ENCODE measurements around the gene SERINC2.

The SERINC2 gene

DNA sequence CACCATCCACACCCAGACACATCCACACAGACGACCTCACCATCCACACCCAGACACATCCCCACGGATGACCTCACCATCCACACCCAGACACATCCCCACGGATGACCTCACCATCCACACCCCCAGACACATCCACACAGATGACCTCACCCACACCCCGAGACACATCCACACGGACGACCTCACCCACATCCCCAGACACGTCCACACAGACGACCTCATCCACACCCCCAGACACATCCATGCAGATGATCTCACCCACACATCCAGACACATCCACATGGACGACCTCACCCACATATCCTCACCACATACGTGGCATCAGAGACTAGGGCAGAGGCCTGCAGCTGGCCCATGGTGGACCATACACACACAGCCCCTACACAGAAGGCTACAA, 25.4 kb upstream of the SERINC2 start:
- Histone ChIP-seq H3K27me3 (ENCODE audit: insufficient read depth, low read length) (no peaks in the 10 kb centered on the region), H3K36me3 (ENCODE audit: insufficient read depth, low read depth, low read length) (no peaks in the 10 kb centered on the region), H3K9me3 (ENCODE audit: insufficient read depth, low read depth, low read length) (no peaks in the 10 kb centered on the region), H3K9ac (ENCODE audit: low read depth, low read length) (no peak overlapping the region), H3K4me3 (ENCODE audit: low read length) (no peak overlapping the region), H3K27ac (ENCODE audit: low read length) (no peak overlapping the region), H3K4me1 (ENCODE audit: insufficient read depth, low read length) (peaks cover 4% of the 10 kb centered on the region; the same call in 1 of the 2 replicates)

DNA sequence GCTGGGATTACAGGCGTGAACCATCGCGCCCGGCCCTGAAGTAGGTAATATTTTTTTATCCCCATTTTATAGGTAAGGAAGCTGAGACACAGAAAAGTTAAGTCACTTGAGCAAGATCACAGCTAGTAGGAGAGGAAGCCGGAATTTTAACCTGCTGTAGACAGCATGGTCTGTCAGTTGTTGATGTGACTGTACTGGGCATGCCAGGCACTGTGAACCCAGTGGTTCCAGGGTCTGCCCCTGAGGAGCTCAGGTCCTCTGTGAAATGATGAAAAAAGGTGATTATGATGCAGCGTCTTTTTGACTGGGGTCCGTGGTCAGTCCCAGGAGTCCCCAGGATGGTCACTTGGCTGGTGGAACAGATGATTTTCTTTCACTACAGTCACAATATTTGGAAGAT, 23.4 kb upstream of the SERINC2 start:
- Histone ChIP-seq H3K4me3 (ENCODE audit: low read length) (no peak overlapping the region), H3K9me3 (ENCODE audit: insufficient read depth, low read depth, low read length) (no peaks in the 10 kb centered on the region), H3K9ac (ENCODE audit: low read depth, low read length) (no peak overlapping the region), H3K27ac (ENCODE audit: low read length) (no peak overlapping the region), H3K36me3 (ENCODE audit: insufficient read depth, low read depth, low read length) (no peaks in the 10 kb centered on the region), H3K4me1 (ENCODE audit: insufficient read depth, low read length) (peaks cover 4% of the 10 kb centered on the region; the same call in 1 of the 2 replicates), H3K27me3 (ENCODE audit: insufficient read depth, low read length) (no peaks in the 10 kb centered on the region; the same call in 1 of the 2 replicates)

DNA sequence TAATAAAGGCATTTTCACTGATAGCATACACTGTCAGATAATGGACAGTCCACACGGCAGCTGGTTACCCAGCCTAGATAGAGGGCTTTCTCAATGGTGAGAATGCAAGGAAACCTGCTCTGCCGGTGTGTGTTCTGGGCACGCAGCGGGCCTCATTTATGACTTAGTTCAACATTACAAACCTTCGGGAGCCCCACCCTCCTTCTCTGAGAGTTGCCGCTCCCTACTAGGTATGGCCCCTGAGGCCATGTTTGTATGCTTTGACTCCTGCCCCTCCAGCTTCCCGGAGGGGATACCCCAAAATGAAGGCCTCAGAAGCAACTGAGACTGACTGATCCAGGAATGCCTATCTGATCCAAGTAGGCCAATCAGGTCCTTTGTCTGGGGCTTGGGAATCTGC, 22.9 kb upstream of the SERINC2 start:
- Histone ChIP-seq H3K9ac (ENCODE audit: low read depth, low read length) (no peak overlapping the region), H3K36me3 (ENCODE audit: insufficient read depth, low read depth, low read length) (no peaks in the 10 kb centered on the region), H3K4me3 (ENCODE audit: low read length) (no peak overlapping the region), H3K4me1 (ENCODE audit: insufficient read depth, low read length) (peaks cover 4% of the 10 kb centered on the region; the same call in 1 of the 2 replicates), H3K27me3 (ENCODE audit: insufficient read depth, low read length) (no peaks in the 10 kb centered on the region; the same call in 1 of the 2 replicates), H3K9me3 (ENCODE audit: insufficient read depth, low read depth, low read length) (no peaks in the 10 kb centered on the region), H3K27ac (ENCODE audit: low read length) (no peak overlapping the region)

DNA sequence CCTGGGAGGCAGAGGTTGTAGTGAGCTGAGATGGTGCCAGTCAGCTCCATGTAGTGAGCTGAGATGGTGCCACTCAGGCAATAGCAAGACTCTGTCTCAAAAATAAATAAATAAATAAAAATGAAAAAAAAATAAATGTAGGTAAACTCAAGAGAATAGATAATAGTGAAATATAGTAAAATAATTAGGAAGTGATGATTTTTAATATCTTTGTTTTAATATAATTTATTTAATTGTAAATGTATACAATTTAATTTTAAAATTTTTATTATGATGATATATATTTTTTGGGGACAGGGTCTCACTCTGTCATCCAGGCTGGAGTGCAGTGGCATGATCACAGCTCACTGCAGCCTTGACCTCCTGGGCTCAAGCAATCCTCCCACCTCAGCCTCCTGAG, 19.6 kb upstream of the SERINC2 start:
- H3K4me3 ChIP-seq (ENCODE audit: low read length) = no peak overlapping the region
- no peaks in the 10 kb centered on the region for H3K9me3 ChIP-seq (ENCODE audit: insufficient read depth, low read depth, low read length)
- H3K36me3 ChIP-seq (ENCODE audit: insufficient read depth, low read depth, low read length) = no peaks in the 10 kb centered on the region
- peaks cover 6% of the 10 kb centered on the region; the same call in 1 of the 2 replicates for H3K27me3 ChIP-seq (ENCODE audit: insufficient read depth, low read length)
- no peak overlapping the region for H3K27ac ChIP-seq (ENCODE audit: low read length)
- no peak overlapping the region for H3K9ac ChIP-seq (ENCODE audit: low read depth, low read length)
- H3K4me1 ChIP-seq (ENCODE audit: insufficient read depth, low read length) = peaks cover 4% of the 10 kb centered on the region; the same call in 1 of the 2 replicates

DNA sequence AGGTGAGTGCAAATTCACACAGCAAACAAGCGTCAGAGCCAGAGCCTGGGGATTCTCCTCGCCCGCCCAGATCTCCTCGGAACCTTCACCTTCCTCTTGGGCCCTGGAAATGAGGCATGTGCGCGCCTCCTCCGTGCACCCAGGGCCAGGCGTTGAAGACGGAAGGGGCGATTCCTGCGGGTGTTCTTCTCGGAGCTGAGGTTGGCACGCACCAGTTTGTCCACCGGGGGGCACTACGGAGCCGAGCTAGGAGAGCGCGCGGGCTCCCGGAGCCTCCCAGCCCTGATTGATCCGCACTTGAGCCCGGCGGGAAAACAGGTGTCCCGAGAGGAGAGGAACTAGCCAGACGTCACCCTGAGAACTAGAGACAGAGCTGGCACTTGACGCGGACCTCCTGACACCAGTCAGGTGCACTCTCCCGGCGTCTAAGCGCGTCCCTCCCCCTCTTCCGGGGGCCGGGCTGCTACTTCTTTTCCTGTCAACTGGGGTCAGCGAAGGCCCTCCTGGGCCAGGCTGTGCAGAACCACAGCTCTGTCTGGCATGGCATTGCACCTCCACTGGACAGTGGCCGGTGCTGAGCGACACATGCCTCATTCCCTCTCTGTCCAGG, 18.3 kb upstream of the SERINC2 start:
- peak overlapping the region; percentile 61; the same call in 1 of the 2 replicates for H3K4me3 ChIP-seq (ENCODE audit: low read length)
- H3K4me1 ChIP-seq (ENCODE audit: insufficient read depth, low read length) = peaks cover 4% of the 10 kb centered on the region; the same call in 1 of the 2 replicates
- H3K27ac ChIP-seq (ENCODE audit: low read length) = no peak overlapping the region
- H3K36me3 ChIP-seq (ENCODE audit: insufficient read depth, low read depth, low read length) = no peaks in the 10 kb centered on the region
- H3K9me3 ChIP-seq (ENCODE audit: insufficient read depth, low read depth, low read length) = no peaks in the 10 kb centered on the region
- peaks cover 6% of the 10 kb centered on the region; the same call in 1 of the 2 replicates for H3K27me3 ChIP-seq (ENCODE audit: insufficient read depth, low read length)
- peak overlapping the region; percentile 22; the same call in 1 of the 2 replicates for H3K9ac ChIP-seq (ENCODE audit: low read depth, low read length)

DNA sequence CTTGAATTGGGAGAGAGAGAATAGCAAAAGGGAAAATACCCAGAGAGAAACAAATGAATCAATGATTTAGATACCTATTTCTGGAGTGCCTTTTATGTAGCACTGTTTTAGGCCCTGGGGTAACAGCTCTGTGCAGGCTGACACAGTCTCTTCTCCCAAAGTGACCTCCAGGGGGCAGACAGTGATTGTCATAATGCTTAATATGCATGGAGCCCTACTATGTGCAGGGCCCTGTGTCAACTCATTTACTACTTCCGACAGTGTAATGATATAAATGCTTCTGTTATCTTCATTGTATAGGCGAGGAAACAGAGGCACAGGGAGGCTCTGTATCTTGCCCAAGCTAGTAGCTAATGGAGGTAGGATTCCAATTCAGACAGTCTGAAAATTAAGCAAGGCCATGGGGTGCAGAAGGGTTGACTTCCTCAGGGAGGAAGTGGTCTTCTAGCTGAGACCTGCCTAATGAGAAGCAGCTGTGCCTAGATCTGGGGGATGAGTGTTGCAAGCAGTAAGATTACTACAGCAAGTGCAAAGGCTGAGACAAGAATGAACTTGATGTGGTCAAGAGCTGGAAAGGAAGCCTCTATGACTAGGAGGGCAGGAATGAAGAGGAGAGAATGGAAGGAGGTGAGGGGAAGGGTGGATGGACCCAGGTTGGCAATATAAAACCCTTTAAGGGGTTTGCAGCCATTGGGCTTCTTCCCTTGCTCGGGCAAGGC, 16.2 kb upstream of the SERINC2 start:
- H3K9me3 ChIP-seq (ENCODE audit: insufficient read depth, low read depth, low read length) = no peaks in the 10 kb centered on the region
- no peak overlapping the region for H3K27ac ChIP-seq (ENCODE audit: low read length)
- no peak overlapping the region for H3K9ac ChIP-seq (ENCODE audit: low read depth, low read length)
- no peaks in the 10 kb centered on the region for H3K36me3 ChIP-seq (ENCODE audit: insufficient read depth, low read depth, low read length)
- H3K27me3 ChIP-seq (ENCODE audit: insufficient read depth, low read length) = peaks cover 6% of the 10 kb centered on the region; the same call in 1 of the 2 replicates
- H3K4me1 ChIP-seq (ENCODE audit: insufficient read depth, low read length) = no peaks in the 10 kb centered on the region
- no peak overlapping the region for H3K4me3 ChIP-seq (ENCODE audit: low read length)

DNA sequence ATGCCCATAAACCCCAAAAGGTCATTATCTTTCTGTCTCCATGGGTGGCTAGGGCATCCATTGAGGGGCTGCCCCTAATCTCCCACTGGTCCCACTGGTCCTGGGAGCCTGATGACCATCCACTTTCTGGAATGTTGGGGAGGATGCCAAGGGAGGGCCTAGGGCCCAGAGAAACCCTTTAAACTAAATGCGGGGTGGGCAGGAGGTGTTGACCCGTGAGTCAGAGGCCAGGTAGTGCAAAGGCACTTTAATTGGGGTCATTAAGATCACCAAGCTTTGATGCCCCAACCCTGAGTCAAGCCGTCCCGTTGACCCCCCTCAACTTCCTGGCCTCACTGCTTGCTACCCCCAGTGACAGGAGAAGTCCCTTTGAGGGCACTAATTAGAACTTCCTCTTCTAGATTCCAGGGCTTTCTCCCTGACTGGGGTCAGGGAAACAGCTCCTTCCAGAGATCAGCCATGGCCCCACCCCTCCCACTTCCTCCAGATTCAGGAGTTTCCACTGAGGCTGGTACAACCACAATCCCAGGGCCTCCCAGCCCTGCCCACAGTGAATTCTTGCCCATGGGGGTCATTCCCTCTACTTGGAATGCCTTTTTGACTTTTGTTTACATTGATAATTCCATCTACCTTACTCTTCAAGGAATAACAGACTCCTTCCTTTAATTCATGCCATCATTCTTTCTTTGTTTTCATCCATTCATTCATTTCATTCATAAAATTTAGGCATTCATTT, 15.5 kb upstream of the SERINC2 start:
- H3K36me3 ChIP-seq (ENCODE audit: insufficient read depth, low read depth, low read length) = no peaks in the 10 kb centered on the region
- H3K4me1 ChIP-seq (ENCODE audit: insufficient read depth, low read length) = no peaks in the 10 kb centered on the region
- no peak overlapping the region for H3K27ac ChIP-seq (ENCODE audit: low read length)
- no peak overlapping the region for H3K4me3 ChIP-seq (ENCODE audit: low read length)
- H3K27me3 ChIP-seq (ENCODE audit: insufficient read depth, low read length) = peaks cover 6% of the 10 kb centered on the region; the same call in 1 of the 2 replicates
- H3K9ac ChIP-seq (ENCODE audit: low read depth, low read length) = no peak overlapping the region
- H3K9me3 ChIP-seq (ENCODE audit: insufficient read depth, low read depth, low read length) = no peaks in the 10 kb centered on the region

DNA sequence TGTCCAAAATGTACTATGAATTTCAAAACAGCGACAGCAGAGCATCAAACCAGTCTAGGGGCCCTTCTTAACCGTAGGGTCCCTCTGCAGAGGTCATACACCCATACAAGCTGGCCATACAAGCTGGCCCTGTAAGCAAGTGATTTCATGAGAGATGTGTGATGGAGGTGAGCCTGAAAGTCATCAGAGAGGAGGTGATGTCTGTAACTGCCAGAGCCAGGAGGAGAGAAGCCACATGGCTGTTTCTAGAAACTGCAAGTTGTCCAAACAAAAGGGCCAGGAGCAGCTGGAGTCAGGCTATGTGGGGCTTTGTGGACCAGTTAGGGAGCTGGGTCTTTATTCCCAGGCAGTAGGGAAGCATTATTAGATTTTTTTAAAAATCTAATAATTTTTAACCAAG, 14.8 kb upstream of the SERINC2 start:
- Histone ChIP-seq H3K27me3 (ENCODE audit: insufficient read depth, low read length) (peaks cover 6% of the 10 kb centered on the region; the same call in 1 of the 2 replicates), H3K4me1 (ENCODE audit: insufficient read depth, low read length) (no peaks in the 10 kb centered on the region), H3K9ac (ENCODE audit: low read depth, low read length) (no peak overlapping the region), H3K27ac (ENCODE audit: low read length) (no peak overlapping the region), H3K4me3 (ENCODE audit: low read length) (no peak overlapping the region), H3K36me3 (ENCODE audit: insufficient read depth, low read depth, low read length) (no peaks in the 10 kb centered on the region), H3K9me3 (ENCODE audit: insufficient read depth, low read depth, low read length) (no peaks in the 10 kb centered on the region)

DNA sequence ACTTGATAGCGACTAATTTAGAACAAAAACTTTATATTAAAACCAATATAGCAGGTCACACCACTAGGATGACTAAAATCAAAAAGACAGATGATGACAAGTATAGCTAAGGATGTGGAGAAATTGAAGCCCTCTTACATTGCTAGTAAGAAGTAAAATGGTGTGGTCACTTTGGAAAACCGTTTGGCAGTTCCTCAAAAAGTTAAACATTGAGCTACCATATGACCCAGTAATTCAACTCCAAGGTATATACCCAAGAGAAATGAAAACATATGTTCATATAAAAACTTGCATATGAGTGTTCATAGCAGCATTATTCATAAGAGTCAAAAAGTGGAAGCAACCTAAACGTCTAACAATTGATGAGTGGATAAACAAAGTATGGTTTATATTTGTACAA, 13.0 kb upstream of the SERINC2 start:
- no peaks in the 10 kb centered on the region for H3K9me3 ChIP-seq (ENCODE audit: insufficient read depth, low read depth, low read length)
- no peak overlapping the region for H3K9ac ChIP-seq (ENCODE audit: low read depth, low read length)
- H3K4me3 ChIP-seq (ENCODE audit: low read length) = no peak overlapping the region
- no peak overlapping the region for H3K27ac ChIP-seq (ENCODE audit: low read length)
- no peaks in the 10 kb centered on the region for H3K36me3 ChIP-seq (ENCODE audit: insufficient read depth, low read depth, low read length)
- peaks cover 6% of the 10 kb centered on the region; the same call in 1 of the 2 replicates for H3K27me3 ChIP-seq (ENCODE audit: insufficient read depth, low read length)
- H3K4me1 ChIP-seq (ENCODE audit: insufficient read depth, low read length) = no peaks in the 10 kb centered on the region

DNA sequence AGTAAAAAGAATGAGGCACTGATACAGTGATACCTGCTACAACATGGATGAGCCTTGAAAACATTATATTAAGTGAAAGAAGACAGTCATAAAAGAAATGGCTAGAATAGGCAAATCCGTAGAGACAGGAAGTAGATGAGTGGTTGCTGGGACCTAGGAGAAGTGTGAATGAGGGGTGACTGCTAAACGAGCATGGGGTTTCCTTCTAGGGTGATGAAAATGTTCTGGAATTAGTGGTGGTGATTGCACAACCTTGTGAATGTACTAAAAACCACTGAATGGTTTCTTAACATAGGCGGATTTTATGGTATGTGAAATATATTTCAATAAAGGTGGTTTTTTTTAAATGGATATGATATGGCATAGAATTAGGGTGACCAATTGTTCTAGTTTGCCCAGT, 12.6 kb upstream of the SERINC2 start:
- Histone ChIP-seq H3K4me1 (ENCODE audit: insufficient read depth, low read length) (no peaks in the 10 kb centered on the region), H3K36me3 (ENCODE audit: insufficient read depth, low read depth, low read length) (no peaks in the 10 kb centered on the region), H3K27ac (ENCODE audit: low read length) (no peak overlapping the region), H3K4me3 (ENCODE audit: low read length) (no peak overlapping the region), H3K9ac (ENCODE audit: low read depth, low read length) (no peak overlapping the region), H3K9me3 (ENCODE audit: insufficient read depth, low read depth, low read length) (no peaks in the 10 kb centered on the region), H3K27me3 (ENCODE audit: insufficient read depth, low read length) (peaks cover 6% of the 10 kb centered on the region; the same call in 1 of the 2 replicates)

DNA sequence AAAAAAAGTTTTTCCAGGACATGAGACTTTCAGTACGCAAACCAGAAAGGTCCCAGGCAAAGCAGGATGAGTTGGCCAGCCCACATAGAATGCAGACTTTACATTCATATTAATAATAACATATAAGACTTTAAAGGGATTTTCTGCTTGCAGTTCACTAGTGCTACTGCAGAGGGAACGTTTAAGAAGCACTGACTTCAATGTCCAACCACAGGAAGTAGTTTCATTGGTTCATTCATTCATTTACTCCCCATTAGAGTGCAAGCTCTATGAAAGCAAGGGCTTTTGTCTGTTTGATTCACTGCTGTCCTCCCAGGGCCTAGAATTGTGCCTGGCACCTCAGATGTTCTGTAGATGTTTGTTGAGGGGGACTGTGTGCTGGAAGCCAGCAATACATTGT, 11.8 kb upstream of the SERINC2 start:
- no peaks in the 10 kb centered on the region for H3K4me1 ChIP-seq (ENCODE audit: insufficient read depth, low read length)

More for the DNA sequence above, 11.8 kb upstream of the SERINC2 start:
- no peaks in the 10 kb centered on the region for H3K9me3 ChIP-seq (ENCODE audit: insufficient read depth, low read depth, low read length)
- H3K9ac ChIP-seq (ENCODE audit: low read depth, low read length) = no peak overlapping the region
- no peak overlapping the region for H3K4me3 ChIP-seq (ENCODE audit: low read length)
- no peaks in the 10 kb centered on the region for H3K36me3 ChIP-seq (ENCODE audit: insufficient read depth, low read depth, low read length)
- no peaks in the 10 kb centered on the region for H3K27me3 ChIP-seq (ENCODE audit: insufficient read depth, low read length)
- no peak overlapping the region for H3K27ac ChIP-seq (ENCODE audit: low read length)
